RCC 7860 (cell line): Measurements from ENCODE around the gene EIF2B1.
A peak's percentile ranks its signal among the peaks of the same experiment; 100 is the strongest.
"Not testable (repeated sequence)": the region's sequence is repeated elsewhere in the genome, so short reads cannot be mapped to it uniquely, and the experiment has no call there.

Source experiments
- DNase-seq: peaks from one replicate; pipeline ENCODE4 v3.0.0-alpha.2; 2015; ENCODE audit warnings: low spot score
- FAIRE-seq: peaks from 2 replicates; lab custom pipeline; 2012; peaks lifted over from hg19 to GRCh38; lab: Jason Lieb, UNC

The EIF2B1 gene

DNA sequence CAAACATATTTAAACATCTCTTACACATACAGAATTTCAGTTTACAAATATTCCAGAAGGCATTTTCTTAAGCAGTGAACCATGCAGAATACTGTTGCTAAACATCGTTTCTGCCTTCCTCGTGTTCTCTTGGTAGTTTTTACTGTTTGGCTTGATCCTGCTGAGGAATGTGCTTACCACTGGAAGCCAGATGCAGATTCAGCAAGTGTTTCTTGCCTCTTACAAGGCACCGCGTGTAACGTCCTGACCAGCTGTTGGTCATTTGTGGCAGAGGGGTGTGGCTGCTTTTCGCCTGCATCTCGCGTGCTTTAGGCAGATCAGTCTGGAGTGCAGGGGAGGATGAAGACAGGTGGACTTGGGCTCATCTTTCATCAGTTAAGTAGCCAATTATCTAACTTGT lies 12.4 kb downstream of the EIF2B1 start:
- DNase-seq, result no peak
- no peak for FAIRE-seq

DNA sequence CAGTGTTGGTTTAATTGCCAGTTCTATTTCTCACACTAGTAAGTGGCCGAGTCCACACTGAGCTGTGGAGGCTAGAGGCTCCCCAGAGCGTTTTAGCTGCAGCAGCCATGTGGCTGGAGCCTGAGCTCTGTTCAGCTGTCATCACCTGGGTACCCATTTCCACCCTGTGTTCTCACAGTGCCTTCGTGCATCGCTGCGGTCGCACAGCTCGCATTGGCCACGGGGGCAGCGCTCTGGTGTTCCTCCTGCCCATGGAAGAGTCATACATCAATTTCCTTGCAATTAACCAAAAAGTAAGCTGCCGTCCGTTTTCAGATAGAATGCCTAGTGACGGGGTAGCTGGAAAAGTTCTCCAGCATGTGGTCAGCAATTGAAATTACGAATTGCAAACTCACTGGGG lies 15.9 kb downstream of the EIF2B1 start:
- no peak for FAIRE-seq
- DNase-seq, result no peak

DNA sequence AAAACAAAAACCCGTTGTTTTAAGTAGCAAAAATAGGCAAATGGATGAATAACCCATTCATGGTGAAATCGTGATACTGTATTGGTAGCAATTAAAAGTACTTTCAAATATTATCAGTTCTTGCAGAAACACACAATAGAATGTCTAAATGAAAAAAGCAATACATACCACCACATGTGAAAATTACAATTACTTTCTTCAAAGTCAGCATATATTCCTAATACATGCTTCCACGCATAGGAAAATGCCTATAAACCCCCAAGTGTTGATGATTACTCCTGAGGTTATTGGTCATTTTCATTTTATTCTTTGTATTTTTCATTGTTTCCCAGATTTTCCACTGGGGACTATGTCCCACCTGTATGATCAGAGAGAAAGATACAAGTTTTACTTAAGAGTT lies 16.3 kb downstream of the EIF2B1 start:
- FAIRE-seq (no peak), DNase-seq (no peak)

DNA sequence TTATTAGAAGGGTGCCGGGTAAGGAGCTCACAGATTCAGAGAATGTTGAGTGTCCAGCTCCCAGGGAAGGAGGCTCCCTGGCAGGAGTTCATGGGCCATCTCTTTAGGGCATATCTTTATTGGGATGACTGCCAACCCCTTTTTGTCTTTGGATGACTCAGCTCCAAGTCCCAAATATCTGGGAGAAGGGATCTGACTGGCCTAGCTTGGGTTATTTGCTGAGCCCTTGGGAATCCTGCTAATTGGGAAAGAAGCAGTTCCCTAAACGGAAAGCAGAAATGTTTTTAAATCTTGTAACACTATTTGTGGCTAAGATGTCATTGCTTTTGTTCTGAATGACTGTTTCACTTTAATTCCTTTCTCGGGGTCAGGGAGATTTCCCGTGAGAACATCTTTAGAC lies 19.0 kb downstream of the EIF2B1 start:
- FAIRE-seq (no peak), DNase-seq (no peak)

DNA sequence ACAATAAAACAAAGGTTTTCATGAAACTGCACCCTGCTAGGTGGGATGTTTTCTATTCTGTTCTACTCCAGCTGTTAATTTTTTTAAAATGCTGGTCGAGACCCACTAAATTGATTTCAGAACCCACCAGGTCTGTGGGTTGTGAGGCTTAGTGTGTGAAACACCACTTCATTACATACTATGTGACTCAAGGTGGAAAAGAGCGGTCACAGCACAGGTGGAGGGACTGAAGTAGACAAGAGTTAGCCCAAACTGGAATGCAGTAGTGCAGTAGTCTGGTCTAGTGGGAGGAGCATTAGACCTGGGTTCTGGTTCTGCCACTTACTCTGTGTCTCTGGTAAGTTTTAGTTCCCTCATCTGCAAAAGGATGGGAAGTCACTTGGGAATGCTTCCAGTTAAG lies 19.4 kb downstream of the EIF2B1 start:
- FAIRE-seq (no peak), DNase-seq (no peak)

DNA sequence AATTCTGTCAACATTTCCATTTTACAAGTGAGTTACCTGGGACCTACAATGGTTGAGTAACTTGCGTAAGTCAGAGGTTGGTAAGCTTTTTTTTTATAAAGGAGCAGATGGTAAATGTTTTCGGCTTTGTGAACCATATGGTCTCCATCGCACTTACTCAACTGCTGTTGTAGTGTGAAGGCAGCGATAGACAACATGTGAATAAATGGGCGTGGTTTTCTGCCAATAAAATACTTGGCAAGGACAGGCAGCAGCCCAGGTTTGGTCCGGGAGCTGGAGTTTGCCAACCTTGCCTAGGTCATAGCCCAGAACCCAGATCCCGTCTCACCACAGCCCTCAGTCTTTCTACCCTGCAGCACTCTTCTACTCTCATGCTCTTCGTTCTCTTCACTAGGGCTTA lies 25.3 kb downstream of the EIF2B1 start:
- FAIRE-seq (no peak), DNase-seq (no peak)

DNA sequence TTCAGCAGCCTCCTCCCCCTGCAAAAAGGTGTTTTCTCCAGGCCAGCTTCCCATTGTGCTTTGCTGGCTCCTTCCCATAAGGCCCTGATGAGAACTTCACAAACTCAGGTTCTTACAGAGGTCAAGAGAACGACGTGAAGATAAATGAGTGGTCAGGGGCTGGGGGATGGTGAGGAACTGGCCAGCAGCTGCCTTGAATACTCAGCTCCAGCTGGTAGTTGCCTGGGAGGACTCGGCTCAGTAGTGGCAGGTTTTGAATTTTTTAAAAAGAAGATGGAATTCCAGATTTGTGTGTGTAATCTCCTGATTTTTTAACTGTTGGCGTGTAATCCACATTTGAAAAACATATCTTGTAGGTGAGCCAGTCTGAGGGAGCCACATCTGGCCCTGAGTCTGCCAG lies 25.7 kb downstream of the EIF2B1 start:
- FAIRE-seq (no peak), DNase-seq (no peak)

DNA sequence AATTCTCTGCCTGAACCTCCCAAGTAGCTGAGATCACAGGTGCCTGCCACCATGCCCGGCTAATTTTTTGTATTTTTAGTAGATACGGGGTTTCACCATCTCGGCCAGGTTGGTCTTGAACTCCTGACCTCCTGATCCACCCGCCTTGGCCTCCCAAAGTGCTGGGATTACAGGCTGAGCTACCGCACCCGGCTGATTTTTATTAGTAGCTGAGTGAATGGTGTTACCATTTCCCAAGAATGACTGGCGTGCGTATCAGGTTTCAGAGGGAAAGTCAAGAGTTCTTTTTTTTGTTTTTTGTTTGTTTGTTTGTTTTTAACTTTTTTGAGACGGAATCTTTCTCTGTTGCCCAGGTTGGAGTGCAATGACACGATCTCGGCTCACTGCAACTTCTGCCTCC lies 30.0 kb downstream of the EIF2B1 start:
- FAIRE-seq, DNase-seq: not testable (repeated sequence)

DNA sequence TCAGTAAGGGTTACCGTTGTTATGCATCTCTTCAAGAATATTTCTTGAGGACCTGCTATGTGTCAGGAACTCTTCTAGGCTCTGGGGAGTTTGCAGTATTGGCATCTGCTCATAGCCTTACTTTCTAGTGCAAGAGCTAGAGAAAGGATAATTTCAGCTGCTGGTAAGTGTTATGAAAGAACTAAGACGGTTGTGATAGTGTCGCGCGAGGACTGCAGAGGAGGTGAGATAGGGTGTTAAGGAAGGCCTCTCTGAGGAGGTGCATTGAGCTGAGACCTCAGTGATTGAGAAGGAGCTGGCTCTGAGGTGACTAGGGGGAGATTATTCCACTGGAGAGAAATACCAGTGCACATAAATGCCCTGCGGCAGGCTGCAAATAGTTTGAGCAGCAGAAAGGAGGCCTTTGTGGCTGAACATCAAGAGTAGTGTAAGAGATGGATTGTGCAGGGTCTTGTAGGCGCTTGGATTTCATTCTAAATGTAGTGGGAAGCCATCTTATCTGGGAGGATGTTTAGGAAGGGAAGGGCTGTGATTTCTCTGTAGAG lies 30.8 kb downstream of the EIF2B1 start:
- DNase-seq, result no peak
- no peak for FAIRE-seq

DNA sequence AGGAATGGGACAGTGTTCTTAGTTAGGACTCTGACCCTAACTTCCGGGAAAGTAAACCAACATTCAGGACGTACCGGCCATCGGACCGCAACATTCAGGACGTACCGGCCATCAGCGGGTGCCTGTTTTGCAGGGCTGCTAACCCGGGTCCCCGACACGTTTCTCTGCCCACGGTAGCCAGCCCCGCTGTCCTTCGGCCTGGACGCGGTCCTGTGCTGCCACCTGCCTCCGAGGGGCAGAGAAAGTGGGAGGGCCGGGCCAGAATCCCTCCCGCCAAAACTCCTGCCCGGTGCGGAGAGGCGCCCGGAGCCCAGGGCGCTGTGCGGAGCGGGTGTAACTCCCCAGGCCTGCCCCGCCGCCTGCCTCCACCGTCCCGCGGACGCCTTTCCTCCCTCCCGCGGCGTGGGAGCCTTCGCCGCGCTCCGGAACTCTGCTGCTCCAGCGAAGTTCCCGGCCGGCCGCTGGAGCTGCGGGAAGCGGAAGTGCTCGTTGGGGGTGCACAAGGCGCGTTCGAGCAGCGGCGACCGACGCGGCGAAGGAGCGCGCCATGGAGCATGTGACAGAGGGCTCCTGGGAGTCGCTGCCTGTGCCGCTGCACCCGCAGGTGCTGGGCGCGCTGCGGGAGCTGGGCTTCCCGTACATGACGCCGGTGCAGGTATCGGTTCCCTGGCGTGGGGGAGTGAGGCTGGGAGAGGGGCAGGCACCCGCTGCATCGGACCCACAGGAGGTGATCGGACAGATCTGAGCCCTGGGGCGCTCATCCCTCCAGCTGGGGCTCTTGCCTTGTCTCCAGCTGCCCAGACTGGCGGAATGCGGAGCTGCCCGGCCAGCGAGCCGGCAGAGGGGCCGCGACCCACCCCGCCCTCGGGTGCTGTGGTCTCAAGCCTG lies 31.6 kb downstream of the EIF2B1 start, which contains the start of gene DDX55:
Gene DDX55, plus strand, starts transcription at position 498 of the 888 bp plus-strand sequence. Its CDS starts 50 bp downstream, at position 548.
- no peak for FAIRE-seq
- peak; percentile 59 for DNase-seq

DNA sequence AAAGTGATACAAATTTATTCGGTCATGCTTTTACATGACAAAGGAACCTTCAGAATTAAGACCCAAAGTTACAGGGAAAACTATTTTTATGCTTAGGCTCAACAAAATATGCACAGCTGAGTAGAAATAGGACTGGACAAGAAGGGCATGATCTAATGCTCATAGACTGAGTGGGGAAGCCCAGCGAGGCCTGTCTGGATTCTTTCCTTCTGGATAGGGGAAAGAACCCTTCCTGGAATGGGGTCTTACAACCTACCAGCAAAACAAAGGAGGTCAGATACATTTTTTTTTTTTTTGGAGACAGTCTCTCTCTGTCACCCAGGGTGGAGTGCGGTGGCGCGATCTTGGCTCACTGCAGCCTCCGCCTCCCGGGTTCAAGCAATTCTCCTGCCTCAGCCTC lies 33.8 kb downstream of the EIF2B1 start:
- DNase-seq (no peak), FAIRE-seq (no peak)

DNA sequence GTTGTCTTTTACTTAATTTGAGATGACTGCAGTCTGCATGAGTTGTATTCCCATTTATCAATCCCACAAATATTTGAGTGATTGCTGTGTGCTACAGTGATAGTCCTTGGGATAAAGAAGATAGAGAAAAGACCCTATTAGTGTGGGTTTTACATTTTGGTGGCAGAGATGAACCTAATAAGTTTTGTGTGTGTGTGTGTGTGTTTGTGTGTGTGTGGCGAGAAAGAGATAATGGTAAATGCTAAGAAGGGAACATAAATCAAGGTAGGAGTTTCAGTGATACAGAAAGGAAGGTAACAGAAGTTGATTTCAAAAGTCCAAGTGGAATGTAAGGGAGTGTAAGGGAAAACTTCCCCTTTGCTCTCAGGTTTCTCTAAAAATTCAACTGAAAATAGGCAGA lies 34.2 kb downstream of the EIF2B1 start:
- no peak for FAIRE-seq
- DNase-seq, result no peak

DNA sequence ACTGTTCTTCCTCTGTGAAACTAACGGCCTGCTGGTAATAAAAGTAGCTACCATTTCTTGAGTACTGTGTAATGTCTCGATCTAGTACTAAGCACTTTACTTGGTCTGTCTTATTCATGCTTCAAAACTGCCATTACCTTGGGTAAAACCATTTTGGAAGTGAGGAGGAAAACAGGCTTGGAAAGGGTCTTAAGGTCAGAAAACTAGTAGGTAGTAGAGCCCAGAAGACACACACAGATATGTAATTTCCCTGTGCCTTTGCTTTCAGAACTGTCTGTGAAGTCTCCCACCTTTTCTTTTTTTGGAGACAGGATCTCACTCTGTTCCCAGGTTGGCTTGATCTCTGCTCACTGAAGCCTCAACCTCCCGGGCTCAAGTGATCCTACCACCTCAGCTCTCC lies 35.0 kb downstream of the EIF2B1 start:
- no peak for DNase-seq
- FAIRE-seq, result no peak

DNA sequence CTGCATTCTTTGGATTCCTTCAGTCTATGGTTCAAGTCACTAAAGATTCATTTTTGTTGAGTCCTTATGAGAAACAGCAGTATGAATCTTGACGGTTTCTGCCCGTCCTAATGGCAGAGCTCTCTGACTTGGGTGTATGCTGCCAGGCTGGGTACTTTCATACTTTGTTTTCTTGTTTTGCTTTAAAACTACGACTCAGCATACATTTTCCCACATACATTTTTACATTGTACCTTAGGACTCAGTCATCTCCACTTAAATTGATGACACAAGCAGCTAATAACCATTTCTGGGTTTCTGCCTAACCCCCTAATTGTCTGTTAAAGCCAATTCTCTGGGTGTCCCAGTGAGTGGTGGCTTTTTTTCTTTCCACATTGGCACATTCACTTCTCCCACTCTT lies 36.4 kb downstream of the EIF2B1 start:
- FAIRE-seq (no peak), DNase-seq (no peak)

DNA sequence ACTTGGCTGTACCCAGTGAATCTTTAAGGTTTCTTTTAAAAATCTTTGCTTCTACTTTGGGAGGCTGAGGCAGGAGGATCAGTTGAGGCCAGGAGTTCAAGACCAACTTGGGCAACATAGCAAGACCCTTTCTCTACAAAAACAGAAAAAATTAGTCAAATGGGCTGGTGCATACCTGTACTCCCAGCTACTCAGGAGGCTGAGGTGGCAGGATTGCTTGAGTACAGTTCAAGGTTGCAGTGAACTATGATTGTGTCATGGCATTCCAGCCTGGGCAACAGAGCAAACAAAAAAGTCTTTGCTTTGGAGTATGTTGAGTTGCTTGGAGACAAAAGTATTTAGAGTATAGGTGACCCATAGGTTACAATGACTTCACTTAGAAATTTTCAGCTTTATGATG lies 37.8 kb downstream of the EIF2B1 start:
- DNase-seq, result no peak
- no peak for FAIRE-seq

DNA sequence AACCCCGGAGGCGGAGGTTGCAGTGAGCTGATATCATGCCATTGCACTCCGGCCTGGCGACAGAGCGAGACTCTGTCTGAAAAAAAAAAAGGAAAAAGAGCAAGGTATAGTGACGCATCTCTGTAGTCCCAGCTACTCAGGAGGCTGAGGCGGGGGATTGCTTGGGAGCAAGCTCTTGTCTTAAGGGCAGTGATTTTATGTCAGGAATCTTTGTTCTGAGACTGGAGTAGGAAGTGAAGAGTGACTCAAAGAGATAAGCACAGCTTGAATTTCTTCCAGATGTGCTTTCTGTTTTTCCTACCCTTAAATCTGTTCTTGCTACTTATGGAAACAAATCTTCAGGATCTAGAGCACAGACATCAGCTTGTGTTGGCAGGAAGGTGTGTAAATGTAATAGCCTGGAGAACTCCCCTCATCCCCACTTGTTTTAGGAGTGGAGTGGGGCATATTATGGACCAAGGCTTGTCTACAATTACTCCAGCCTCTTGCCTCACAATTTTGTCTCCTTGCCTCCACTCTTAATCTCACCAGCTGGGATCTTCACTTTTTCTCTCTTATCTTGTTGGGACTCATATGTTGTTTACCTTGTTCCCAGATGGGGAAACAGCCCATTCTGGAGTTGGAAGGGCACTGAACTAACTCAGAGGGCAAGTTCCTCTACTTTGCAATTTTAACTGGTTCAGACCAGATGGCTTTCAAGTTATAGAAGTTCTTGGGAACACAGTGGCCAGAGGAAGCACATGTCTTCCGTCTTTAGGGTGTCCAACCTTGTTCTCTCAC lies 41.6 kb downstream of the EIF2B1 start:
- DNase-seq (no peak), FAIRE-seq (no peak)

DNA sequence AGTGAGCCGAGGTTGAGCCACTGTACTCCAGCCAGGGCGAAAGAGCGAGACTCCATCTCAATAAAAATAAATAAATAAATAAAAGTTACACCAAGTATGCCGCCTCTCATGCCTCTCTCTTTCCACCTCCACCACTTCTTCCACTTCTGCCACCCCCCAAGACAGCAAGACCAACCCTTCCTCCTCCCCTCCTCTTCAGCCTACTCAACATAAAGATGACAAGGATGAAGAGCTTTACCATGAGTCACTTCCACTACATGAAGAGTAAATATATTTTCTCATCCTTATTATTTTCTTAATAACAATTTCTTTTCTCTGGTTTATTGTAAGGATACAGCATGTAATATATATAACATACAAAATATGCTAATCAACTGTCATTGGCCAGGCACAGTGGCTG lies 52.7 kb downstream of the EIF2B1 start:
- DNase-seq (no peak), FAIRE-seq (no peak)

DNA sequence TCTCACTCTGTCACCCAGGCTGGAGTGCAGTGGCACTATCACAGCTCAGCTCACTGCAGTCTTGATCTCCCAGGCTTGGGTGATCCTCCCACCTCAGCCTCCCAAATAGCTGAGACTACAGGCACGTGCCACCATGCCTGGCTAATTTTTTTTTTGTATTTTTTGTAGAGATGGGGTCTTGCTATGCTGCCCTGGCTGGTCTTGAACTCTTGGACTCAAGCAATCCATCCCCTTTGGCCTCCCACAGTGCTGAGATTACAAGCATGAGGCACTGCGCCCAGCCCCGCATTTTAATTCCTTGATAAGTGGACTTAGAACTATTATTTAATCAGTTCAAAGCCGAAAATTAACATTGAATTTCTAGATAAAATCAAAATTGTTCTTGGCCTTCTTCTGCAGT lies 54.7 kb downstream of the EIF2B1 start:
- FAIRE-seq, result not testable (repeated sequence)

DNA sequence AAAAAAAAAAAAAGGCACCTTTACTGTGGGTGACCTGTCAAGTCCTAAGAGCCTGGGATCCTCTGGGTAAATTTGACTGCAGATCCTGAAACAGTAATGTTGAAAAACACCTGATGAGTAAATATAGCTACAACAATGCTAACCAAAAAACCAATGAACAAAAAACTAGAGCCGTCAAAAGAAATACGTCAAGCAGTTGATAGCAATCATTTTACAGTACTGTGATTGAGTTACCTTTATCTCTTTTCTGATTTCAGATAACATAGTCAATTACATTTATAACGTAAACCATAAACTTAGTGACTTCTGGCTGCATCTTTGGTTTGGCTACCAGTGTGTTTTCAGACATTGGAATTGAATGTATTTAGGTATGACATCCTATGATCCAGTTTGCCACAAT lies 55.2 kb downstream of the EIF2B1 start:
- no peak for DNase-seq
- FAIRE-seq, result no peak

More for the DNA sequence above, 54.7 kb downstream of the EIF2B1 start:
- DNase-seq, result not testable (repeated sequence)

DNA sequence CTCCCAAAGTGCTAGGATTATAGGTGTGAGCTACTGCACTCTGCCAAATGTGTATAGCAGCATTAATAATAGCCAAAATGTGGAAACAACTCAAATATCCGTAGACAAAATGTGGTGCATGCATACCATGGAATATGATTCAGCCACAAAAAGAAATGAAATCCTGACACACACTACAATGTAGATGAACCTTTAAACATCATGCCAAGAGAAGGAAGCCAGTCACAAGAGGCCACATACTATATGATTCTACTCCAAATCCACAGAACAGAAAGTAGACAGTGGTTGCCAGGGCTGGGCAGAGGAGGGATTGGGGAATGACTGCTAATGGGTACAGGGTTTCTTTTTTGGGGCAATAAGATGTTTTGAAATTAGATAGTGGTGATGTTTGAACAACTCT lies 56.9 kb downstream of the EIF2B1 start:
- no peak for DNase-seq

DNA sequence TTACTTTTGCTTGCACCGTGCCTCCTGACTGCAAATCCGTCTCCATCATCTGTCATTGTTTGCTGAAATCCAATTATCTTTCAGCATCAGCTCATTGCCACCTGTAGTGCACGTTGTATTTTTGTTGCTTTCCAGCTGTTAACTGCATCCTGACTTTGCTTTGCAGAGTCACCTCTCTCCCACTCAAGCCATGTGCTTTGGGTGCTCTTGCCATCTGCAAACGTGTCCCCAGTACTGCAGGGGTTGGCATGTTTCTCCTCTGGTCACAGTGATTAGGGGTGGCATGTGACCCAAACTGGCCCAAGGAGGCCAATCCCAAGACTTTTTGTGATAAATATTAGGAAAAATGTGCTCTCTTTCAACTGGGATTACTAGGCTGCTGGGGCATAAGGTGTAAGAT lies 59.6 kb downstream of the EIF2B1 start:
- FAIRE-seq (no peak), DNase-seq (no peak)

More for the DNA sequence above, 56.9 kb downstream of the EIF2B1 start:
- FAIRE-seq, result no peak

DNA sequence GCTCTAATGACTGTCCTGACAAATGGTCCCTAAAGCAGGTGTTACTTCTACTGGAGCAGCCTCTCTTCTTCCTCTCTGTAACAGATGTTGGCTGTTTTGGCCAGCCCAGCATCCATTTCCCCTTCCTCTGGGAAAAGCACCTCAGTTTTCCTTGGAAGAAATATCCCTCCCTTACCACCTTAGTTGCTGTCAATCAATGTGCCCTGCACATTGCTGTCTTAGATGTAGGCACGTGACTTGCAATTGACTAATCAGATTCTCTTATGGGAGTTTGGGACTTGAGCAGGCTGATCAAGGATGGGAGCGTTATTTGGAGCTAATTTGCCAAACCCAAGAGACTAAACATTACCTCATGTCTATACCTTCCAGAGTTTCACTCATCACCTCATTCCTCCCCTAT lies 61.1 kb downstream of the EIF2B1 start:
- DNase-seq (no peak), FAIRE-seq (no peak)
